HG02885 (cell line): ENCODE data around the gene KIF18B.

Experiments used
- ATAC-seq: cut with Tn5 transposase; IDR thresholded peaks from one replicate; pipeline ENCODE4 v1.9.1; 2021; ENCODE audit warnings: mild to moderate bottlenecking; ENCODE audit not compliant: unreplicated experiment, poor library complexity

Gene KIF18B

GRCh38 chr17:44947461-44948314 lies at the start of gene KIF18B:
KIF18B (minus strand) TSS chr17:44947773; CDS start chr17:44936344, 11,429 bp downstream.
- ATAC-seq = peak; percentile 89

GRCh38 chr17:44996304-44996703 lies 48.7 kb upstream of the KIF18B start:
- no peak for ATAC-seq

- no peak for ATAC-seq
Observed at GRCh38 chr17:44995436-44996001, 47.9 kb upstream of the KIF18B start.

DNA sequence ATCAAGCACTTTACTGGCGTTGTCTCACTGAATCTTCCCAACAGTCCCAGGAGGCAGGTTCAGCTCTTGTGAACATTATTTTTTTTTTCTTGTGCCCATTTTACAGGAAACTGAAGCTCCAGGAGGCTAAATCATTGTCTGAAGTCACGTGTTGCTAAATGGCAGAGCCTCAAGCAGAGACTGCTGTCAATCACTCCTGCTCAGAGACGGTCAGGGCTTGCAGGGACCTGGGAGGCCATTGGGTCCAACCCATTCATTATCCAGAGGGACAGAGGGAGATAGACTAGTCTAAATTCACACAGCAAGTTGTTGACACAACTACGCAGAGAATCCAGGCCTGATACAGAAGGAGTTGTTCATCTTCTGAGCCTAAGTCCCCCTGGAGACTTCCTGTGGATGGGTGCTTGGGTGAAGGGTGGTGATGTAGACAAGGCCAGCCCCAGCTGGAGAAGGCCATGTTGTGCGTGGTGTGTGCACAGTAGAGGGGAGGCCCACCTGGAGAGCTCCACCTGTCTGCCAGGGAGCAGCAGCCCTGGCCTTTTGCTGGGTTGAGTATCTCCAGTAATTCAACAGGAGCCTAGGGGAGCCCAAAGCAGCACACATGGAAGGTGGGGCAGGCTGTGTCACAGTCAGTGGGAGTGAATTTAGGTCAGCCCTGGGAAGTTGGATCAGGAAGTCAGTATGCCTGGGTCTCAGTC lies 44.8 kb upstream of the KIF18B start:
- ATAC-seq = no peak

DNA sequence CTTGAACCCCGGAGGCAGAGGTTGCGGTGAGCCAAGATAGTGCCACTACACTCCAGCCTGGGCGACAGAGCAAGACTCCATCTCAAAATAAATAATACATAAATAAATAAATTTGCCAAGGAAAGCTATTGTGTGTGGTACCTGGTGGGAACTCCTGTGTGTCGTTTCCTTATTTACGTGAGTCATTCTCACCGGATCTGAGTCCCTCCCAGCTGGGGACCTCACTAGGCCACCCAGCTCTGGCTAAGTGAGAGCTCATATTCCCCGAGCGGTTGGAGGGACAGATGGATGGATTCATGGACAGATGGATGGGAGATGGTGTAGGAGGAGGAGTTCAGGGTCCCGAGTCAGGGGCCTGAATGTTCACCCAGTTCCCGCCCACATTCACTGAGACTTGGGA lies 43.4 kb upstream of the KIF18B start:
- no peak for ATAC-seq

DNA sequence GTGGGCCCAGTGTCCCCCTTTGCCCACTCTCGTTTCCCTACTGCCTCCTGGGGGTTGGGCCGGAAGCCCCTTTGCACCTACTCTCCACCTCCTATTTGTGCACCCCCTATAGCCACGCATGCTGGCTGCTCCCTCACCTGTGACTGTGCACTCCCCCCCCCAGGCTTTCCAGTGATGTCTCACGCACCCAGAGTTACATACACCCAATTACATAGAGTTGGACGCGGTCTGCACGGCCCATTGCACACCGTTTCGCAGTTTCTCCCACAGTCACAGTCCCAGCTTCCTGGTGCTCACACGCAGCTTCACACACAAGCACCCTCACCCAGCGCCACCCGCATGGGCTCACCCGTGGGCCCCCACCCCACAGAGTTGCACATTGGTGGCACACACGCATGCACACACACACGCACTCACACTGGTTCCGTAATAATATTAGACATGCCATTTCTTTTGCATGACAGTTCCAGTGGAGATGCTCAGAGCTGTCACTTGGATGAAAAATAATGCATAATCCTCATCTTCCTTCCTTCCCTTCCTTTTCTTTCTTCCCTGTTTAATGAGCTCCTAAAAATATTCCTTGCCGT lies 42.1 kb upstream of the KIF18B start:
- ATAC-seq = no peak

GRCh38 chr17:44988044-44988942 lies 40.7 kb upstream of the KIF18B start:
- no peak for ATAC-seq

DNA sequence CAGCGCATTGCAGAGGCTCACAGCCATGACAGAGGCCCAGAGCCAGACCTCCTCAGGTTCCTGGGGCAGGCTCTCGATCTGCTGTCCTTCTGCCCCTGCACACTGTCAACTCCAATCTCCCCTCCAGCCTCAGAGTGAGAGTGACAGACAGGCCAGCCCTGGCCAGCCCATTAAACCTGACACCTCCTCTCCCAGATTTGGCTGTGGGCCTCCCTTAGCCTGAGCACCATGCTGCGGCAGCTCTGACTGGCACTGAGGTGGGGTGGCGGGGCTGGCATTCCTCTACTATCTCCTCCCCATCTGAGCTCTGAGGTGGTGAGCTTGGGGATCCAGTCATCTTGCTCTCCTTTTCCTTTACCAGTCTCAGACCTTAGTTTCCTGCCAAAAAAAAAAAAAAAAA lies 36.0 kb upstream of the KIF18B start:
- ATAC-seq = no peak

DNA sequence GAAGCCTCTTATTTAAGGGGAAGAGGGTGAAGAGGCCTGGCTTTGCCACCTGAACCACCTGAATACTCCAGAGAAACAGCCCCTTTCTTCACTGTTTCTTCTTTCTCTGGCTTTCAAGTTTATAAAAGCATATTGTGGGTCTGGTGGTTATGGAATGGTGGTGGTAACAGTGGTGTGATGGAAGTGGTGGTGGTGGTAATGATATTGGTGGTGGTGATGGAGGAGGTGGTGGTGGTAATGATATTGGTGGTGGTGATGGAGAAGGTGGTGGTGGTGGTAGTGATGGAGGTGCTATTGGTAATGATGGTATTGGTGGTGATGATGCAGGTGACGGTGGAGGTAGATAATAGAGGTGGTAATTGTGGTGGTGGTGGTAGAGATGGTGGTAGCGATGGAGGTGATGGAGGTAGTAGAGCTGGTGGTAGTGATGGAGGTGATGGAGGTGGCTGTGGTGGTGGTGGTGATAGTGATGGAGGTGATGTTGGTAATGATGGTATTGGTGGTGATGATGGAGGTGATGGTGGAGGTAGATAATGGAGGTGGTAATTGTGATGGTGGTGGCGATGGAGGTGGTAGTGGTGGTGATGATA lies 34.6 kb upstream of the KIF18B start:
- no peak for ATAC-seq

DNA sequence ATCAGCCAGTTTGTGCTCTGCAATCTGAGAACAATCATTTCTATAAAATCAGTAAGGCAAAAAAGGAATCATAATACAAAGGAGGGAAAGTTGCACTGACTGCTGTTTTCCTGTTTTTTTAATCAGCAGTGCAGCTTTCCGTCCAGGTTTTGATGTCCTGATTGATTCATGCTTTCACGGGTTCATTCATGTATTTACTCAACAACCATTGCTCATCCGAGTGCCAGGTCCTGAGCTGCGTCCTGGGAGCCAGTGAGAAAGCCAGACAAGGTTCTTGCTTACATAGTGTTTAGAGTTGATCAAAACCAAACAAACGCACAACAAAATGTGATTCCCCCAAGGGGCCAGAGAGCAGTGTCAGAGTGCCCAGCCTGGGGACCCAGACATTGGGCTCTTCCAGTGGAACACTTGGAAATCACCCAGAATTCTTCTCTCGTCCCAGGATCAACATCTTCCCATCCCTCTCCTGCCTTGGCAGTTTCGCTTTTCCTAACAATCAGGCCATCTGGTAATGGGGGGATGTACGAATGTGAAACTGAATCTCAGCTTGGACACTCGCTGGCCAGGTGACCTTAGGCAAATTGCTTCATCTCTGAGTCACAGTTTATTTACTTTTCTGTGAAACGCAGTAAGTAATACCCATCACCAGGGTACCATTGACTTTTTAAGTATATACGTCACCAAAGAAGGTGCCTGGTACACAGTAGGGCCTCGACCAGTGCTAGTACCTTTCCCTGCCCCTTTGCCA lies 33.8 kb upstream of the KIF18B start:
- no peak for ATAC-seq

GRCh38 chr17:44979426-44979995 lies 31.9 kb upstream of the KIF18B start:
- ATAC-seq = no peak

GRCh38 chr17:44978807-44979206 lies 31.2 kb upstream of the KIF18B start:
- no peak for ATAC-seq

DNA sequence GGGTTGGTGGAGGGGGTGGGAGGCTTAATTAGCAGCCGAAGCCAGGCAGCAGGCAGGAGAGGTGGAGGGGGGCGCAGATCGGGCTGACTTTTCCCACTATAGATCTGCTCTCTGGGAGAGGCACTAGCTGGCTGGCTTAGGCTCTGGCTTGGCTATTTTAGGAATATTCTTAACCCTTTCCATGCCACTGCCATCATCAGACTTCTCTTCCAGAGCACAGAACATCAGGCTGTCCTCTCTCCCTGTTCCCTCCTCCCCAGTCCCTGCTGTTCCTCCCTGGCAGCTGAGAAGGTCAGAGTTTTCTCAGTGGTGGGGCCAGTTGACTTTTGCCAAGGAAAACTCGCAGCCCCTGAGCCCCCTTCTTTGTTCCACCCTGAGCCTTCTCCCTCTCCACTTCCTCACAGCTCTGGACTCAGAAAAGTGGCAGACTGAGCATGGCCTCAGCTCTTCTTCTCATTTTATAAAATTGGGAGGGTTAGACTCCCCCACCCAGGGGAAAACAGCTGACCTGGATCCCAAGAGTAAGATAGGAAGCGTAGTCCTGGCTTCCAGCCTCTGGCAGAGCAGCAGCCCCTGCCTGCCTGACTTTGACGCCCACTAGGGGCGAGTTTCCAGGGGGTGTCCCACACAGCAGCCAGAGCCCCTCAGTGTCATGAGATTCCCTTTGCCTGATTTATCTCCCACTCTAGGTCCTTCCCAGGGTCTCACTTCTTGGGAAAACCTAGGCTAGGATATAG lies 30.4 kb upstream of the KIF18B start:
- ATAC-seq = no peak

DNA sequence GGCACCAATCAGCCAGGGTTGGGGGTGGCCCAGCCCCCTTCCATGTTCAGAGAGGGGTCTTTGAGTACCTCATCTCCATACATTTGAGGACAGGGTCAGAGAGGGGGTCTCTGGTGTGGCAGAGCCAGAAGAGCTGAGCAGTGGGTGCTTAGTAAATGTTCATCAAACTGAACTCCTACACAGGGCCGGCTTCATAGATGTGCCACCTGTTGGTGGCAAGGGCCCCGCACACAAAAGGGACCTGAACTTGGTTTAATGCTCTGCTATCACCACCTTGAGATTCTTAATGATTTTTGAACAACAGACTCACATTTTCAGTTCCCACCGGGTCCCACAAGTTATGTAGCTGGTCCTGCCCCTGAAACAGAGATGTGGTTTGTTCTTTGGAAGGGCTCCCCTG lies 29.5 kb upstream of the KIF18B start:
- no peak for ATAC-seq

DNA sequence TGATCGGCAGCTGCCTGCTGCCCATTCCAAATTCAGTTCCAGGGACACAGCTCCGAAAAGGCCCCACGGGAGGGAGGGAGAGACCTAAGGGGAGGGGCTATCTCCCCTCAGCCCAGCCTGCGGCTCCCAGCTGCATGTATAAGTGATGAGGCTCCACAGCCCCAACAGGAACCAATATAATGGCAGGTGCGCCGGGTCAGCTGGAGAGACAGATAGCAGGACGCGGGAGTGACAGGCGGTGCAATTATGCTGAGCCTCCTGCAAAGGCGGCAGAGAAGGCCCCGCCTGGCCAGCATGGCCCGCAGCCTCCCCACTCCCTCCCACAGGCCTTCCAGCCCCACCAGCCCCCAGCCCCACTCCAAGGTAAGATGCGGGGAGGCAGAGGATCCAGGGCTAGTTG lies 28.6 kb upstream of the KIF18B start:
- ATAC-seq = no peak

DNA sequence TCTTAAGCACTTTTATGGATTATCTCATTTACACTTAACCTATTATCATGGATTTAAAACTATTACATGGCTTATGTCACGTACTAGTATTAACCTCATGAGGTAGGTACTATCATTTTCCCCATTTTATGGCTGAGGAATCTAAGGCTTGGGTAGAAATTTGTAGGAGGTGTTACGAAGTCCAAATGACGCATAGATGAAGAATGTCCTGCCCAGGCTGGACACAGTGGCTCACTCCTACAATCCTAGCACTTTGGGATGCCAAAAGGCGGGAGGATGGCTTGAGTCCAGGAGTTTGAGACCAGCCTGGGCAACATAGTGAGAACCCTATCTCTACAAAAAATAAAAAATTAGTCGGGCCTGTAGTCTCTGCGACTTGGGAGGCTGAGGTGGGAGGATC lies 25.4 kb upstream of the KIF18B start:
- ATAC-seq = no peak

- no peak for ATAC-seq
Observed at GRCh38 chr17:44971776-44972483, 24.4 kb upstream of the KIF18B start.
